GM12872 (cell line): ENCODE results near the gene COP1.

Source experiments
- TF ChIP-seq, protein P1 (sequence below): IDR thresholded peaks from 3 replicates; pipeline ENCODE4 v1.5.1; 2011; ENCODE audit warnings: low read depth, mild to moderate bottlenecking, low read length, moderate library complexity; ENCODE audit not compliant: insufficient read depth

Gene COP1

DNA sequence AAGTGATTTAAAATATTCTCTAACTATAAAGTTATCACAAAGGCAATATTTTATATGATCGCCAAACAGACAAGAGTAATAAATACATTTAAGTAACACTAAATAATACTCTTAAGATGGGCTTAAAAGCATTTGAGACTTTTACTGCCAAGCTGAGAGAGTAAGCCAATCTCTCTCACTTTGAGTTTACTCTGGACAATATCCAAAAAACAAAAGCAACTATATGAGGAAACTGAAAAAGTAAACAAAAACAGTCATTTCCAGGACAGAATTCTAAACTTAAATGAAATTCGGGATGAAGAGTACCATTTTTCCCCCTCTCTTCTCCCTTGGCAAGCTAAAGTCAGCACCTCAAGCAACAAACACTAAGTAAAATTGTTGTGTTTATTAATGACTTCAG is 173.2 kb downstream of the COP1 start:
- TF ChIP-seq, protein P1, sequence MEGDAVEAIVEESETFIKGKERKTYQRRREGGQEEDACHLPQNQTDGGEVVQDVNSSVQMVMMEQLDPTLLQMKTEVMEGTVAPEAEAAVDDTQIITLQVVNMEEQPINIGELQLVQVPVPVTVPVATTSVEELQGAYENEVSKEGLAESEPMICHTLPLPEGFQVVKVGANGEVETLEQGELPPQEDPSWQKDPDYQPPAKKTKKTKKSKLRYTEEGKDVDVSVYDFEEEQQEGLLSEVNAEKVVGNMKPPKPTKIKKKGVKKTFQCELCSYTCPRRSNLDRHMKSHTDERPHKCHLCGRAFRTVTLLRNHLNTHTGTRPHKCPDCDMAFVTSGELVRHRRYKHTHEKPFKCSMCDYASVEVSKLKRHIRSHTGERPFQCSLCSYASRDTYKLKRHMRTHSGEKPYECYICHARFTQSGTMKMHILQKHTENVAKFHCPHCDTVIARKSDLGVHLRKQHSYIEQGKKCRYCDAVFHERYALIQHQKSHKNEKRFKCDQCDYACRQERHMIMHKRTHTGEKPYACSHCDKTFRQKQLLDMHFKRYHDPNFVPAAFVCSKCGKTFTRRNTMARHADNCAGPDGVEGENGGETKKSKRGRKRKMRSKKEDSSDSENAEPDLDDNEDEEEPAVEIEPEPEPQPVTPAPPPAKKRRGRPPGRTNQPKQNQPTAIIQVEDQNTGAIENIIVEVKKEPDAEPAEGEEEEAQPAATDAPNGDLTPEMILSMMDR = no peak

DNA sequence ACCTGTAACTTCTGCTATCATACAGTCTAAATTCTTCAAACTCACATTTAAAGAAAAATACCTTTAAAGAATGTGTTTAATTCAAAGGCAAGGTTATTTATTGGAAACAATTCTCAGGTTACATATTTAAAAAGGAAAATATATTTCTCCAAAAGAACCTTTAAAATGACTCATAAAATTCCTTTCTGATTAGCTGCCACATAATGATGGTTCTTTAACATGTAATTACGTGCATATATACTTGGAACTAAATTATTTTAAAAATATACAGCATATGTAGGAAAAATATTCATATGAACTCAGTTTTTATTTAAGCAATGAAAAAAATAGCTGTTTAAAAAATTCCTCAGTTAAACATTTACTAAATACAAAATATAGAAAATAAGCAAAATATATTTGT is 173.6 kb downstream of the COP1 start:
- TF ChIP-seq, protein P1 = no peak

DNA sequence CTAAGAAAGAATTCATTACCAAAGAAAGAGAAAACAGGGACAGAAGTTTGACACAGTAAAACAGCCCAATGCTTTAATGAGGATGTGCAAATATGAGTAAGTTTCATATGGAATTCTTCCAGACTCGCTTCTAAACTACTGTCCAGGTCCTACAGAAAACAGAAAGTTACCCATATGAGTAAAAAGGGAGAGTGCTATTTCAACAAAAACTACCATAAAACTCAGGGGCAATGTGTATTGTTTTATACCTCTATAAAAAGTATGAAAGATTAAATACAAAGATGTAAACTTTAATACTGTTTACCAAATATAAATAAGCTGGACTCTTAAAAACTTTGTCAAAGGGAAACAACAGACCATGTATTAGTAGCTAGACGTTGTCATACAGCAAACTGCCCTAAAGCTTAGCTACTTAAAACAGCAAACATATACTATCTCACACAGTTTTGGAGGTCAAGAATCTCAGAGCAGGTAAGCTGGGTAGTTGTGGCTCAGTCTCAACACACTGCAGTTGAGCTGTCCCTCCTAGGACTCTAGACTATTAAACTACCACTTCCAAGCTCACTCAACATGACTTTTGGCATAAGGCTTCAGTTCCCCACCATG is 174.9 kb downstream of the COP1 start:
- TF ChIP-seq, protein P1 = no peak

DNA sequence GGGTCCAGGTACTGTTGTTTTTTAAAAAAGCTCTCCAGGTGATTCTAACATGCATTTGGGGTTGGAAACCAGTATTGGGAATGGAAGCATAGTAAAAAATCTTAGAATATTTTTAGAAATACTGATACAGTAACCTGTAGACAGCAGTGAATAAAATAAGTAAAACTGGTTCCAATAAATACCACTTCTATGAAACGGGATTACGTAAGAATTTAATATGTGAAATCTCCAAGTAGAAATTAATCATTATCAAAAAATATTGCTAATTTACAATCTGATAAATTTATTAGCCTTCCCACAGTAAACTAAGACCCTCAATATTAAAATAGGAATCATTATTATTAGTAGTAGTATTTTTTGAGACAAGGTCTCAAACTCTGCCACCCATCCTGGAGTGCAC is 177.5 kb downstream of the COP1 start:
- TF ChIP-seq, protein P1 = no peak

DNA sequence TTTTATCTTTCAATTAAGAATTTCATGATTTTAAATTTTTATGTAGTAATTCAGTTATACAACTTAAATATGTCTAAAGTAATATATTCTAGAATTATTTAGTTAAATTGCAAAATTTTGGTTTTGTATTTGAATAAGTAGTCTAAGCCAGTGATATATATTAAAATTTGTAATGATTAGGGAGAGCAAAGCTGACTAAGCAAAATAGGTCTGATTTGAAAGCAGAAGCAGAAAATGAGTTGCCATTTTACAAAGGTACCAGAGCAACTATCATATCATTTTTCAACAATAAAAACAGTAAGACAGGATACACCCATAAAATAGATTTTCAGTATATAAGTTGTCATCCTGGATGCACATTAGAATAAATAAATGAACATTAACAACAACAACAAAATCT is 177.9 kb downstream of the COP1 start:
- TF ChIP-seq, protein P1 = no peak

DNA sequence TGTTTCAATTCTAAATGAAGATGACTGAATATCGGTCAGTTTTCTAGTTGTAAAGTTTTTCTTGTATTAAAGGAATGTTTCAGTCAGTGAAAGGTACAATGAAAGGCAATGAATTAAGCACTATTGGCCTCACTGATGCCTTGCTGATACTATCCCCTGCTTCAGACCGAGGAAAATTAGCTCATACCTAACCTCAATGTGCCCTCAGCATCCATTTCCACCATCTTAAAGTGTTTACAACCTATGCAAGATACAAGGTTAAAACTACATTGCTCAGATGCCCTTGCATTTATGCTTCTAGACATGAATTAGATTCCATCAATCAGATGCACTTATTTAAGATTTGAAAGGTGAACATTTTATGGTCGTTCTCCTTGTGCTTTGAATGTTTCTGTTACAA is 184.5 kb downstream of the COP1 start:
- TF ChIP-seq, protein P1 = no peak

DNA sequence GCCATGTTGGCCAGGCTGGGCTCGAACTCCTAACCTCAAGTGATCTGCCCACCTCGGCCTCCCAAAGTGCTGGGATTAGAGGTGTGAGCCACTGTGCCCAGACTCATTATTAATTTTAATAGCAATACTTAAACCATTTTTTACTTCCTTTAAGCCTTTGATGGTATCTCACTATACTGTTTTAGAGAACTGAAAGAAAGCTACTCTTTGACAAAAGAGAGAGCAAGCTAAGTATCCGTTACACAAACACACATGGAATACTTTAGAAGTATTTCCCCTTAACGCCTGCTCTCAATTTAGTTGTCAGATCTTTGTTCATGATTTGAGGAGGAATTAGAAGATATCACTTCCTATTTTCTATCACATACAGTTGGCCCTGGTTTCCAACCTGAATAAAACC is 189.4 kb downstream of the COP1 start:
- TF ChIP-seq, protein P1 = no peak
